Fibroblast of villous mesenchyme (primary cell): ENCODE measurements around the gene ASCC3. TPM values are rescaled to one million over a fixed set of nuclear protein-coding genes. Genes with fewer than 3 reads are reported as not detected.
"Not testable (repeated sequence)": the region's sequence is repeated elsewhere in the genome, so short reads cannot be mapped to it uniquely, and the experiment has no call there.

ENCODE experiments used
- DNase-seq: peaks from one replicate; pipeline ENCODE4 v3.0.0-alpha.2; 2010; ENCODE audit warnings: low read depth
- H3K4me3 ChIP-seq: 2 replicates; pipeline ENCODE4 v1.5.1; 2011; ENCODE audit warnings: low read depth, mild to moderate bottlenecking, low read length
- total RNA-seq: library from RNA; depleted of rRNA; stranded (reverse); fragments of >200 nt; gene quantifications from 2 replicates; pipeline ENCODE4 v1.2.3, GENCODE V29; 2012
- TF ChIP-seq, protein P1 (sequence below): IDR thresholded peaks from 2 replicates; pipeline ENCODE4 v1.5.1; 2012; ENCODE audit warnings: low read depth, mild to moderate bottlenecking, low read length; ENCODE audit not compliant: insufficient read depth

Gene ASCC3
- total RNA-seq, 1 donor = 165 TPM

DNA sequence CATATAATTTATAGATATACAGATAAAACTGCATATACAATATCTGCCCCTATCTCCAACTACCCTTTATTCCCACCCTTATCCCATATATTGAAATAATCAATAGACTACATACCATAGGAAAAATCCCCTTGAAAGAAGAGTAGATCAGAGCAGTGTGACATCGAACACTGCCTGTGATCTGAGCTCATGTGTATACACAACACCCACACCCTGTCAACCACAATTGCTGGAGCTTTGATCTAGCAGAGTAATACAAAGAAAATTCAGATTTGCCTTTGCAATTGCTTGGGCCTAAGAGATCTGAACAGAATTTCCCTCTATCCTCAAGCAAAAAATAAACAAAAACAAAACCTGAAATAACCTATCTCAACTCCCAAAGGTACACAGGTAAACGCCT, 119.3 kb downstream of the ASCC3 start:
- H3K4me3 ChIP-seq = no peak overlapping the region
- TF ChIP-seq, protein P1, sequence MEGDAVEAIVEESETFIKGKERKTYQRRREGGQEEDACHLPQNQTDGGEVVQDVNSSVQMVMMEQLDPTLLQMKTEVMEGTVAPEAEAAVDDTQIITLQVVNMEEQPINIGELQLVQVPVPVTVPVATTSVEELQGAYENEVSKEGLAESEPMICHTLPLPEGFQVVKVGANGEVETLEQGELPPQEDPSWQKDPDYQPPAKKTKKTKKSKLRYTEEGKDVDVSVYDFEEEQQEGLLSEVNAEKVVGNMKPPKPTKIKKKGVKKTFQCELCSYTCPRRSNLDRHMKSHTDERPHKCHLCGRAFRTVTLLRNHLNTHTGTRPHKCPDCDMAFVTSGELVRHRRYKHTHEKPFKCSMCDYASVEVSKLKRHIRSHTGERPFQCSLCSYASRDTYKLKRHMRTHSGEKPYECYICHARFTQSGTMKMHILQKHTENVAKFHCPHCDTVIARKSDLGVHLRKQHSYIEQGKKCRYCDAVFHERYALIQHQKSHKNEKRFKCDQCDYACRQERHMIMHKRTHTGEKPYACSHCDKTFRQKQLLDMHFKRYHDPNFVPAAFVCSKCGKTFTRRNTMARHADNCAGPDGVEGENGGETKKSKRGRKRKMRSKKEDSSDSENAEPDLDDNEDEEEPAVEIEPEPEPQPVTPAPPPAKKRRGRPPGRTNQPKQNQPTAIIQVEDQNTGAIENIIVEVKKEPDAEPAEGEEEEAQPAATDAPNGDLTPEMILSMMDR = no peak
- no peak for DNase-seq

GRCh38 chr6:100758386-100758785, 122.7 kb downstream of the ASCC3 start:
- DNase-seq, H3K4me3 ChIP-seq: not testable (repeated sequence)

- no peak overlapping the region for H3K4me3 ChIP-seq
- no peak for DNase-seq
- TF ChIP-seq, protein P1 = no peak
These were observed 127.7 kb downstream of the ASCC3 start for GRCh38 chr6:100753421-100753820.

GRCh38 chr6:100751590-100751989, 129.5 kb downstream of the ASCC3 start:
- TF ChIP-seq, protein P1 = no peak
- no peak for DNase-seq
- no peak overlapping the region for H3K4me3 ChIP-seq

GRCh38 chr6:100745419-100746041, 135.6 kb downstream of the ASCC3 start:
- no peak for DNase-seq
- no peak overlapping the region for H3K4me3 ChIP-seq
- TF ChIP-seq, protein P1 = no peak

DNA sequence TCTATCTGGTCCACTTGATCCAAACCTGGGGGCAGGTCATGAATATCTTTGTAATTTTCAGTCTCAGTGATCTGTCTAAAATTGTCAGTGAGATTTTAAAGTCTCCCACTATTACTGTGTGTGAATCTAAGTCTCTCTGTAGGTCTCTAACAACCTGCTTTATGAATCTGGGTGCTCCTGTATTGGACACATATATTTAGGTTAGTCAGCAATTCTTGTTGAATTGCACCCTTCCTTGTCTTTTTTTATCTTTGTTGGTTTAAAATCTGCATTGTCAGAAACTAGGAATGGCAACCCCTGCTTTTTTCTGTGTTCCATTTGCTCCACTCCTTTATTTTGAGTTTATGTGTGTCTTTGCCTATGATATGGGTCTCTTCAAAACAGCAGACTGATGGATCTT, 140.7 kb downstream of the ASCC3 start:
- no peak for DNase-seq
- H3K4me3 ChIP-seq = no peak overlapping the region
- TF ChIP-seq, protein P1 = no peak

DNA sequence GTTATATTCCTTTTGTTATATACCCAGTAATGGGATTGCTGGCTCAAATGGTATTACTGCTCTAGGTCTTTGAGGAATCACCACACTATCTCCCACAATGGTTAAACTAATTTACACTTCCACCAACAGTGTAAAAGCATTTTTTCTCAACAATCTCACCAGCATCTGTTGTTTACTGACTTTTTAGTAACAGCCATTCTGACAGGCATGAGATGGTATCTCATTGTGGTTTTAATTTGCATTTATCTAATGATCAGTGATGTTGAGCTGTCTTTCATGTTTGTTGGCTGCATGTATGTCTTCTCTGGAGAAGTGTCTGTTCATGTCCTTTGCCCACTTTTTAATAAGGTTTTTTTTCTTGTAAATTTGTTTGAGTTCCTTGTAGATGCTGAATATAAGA, 143.4 kb downstream of the ASCC3 start:
- not testable (repeated sequence) for DNase-seq, H3K4me3 ChIP-seq

DNA sequence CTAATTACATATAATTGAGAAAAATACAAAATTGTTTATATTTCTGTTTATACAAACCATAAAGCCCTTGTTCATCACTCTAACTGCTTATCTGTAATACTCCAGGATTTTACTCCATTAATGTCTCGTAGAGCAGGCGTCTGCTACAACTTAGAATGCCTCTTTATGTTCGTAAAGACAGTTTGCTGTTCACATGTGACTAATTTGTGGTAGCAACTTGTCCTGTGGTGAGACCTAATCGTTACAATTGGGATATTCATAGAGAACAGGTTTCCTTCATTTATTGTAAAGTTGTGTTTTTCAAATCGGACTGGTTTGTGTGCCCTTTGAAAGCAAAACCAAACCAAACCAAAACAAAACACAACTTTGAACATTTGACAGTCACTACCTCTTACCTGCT, 149.7 kb downstream of the ASCC3 start:
- no peak overlapping the region for H3K4me3 ChIP-seq
- TF ChIP-seq, protein P1 = no peak
- no peak for DNase-seq
